GM19099 (cell line): Measurements from ENCODE around the gene JPH3.

ENCODE experiments used
- POLR2A ChIP-seq: IDR thresholded peaks from 3 replicates; pipeline ENCODE4 v1.6.1; 2011; ENCODE audit warnings: low read depth; ENCODE audit not compliant: insufficient read length; ENCODE audit errors: extremely low read depth

The JPH3 gene

DNA sequence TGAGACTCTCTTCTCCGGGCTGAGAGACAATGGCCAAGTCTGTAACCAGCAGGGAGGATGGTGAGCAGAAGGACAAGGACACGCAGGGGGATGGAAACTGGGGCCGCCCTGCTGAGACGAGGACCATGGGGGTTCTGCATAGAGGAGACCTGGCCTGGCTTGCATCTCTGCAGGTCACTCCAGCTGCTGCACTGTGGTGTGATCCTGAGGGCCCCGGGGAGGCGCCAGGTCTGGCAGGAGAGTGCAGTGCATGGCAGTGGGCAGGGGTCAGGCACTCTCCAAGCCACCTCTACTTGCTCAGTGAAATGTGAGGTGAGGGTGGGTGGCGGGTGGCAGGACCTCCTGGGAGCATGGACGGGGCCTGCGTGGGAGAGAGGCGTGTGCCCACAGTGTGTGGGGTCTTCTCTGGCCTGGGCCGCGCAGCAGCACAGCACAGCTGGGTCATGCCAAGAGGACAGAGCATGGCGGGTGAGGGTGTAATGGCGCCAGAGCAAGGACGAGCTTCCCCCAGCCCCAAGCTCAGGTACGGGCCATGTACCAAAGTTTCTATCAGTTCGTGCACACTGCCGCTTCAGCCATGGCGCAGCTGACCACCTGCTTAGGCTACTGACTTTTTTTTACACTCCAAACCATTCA, 120.4 kb downstream of the JPH3 start:
- no peak for TF ChIP-seq POLR2A

DNA sequence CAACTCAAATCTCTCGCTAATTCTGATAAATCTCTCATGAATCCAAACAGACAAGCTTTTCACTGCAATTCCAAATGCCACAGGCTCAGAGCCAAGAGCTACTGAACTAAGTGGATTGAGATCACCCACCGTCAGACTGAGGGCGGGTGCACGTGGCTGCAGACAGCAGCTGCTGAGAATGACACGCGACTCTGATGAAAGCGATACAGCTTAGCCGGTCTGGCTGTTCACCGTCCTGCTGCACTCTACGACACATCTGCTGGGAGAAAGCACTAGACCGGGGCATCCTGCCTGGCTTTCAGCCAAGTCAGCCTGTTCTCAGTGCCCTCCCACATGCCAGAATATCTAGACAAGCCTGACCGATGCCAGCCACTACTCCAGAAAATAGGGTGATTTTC, 120.9 kb downstream of the JPH3 start:
- no peak for TF ChIP-seq POLR2A

DNA sequence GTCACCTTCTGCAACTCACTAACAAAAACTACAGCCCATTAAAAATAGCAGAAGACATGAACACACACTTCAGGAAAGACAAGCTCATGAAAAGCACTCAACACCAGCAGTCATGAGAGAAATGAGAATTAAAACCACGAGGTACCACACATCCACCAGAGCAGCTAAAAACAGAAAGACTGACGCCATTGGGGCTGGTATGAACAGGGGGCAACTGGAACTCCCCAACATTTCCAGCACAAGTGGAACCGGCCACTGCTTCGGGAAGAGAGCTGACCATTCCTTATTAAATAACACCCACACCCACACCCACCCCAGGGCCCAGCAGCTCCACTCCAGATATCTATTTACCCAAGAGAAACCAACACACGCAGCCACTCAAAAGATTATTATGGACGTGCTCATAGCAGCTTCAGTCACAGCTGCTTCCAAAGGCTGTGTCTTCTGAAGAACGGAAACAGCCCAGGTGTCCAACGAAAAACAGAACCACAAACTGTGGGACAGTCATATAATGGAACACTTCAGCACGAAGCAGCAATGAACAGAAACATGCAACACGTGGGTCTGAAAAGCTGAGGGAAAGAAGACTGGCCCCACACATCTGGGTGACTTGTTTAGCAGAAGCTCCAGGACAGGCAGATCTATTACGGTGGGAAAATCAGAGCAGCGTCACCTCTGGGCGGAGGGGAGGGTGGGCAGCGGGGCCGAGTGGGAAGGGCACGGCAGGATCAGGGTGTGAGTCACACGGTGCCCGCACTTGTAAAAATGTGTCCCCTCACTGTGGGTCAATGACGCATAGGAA, 122.4 kb downstream of the JPH3 start:
- no peak for TF ChIP-seq POLR2A

DNA sequence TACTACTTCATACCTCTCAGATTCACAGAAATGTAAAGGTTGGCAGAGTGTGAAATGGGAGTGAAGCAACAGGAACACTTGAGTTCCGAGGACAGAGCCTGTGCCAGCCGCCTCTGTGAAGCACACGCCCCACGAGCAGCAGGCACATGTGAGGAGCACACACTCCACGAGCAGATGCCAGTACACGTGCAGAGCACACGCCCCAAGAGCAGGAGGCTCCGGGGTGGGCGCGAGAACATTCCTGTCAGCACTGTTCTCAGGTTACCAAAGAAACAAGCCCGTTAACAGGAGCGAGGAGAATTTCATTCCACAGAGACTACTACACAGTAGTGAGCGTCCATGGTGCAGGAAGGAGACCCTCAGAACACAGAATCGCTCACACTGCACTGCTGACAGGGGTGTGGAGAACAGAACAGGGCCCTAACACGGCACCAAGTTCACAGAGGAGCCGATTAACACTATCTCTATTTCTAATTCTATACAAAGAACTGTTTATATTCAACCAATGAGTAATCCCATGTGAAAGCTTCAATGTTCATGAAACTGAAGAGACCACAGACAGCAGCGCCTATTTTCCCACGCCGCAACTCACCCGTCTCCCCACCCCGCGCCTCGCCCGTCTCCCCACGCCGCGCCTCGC, 123.4 kb downstream of the JPH3 start:
- TF ChIP-seq POLR2A, result no peak

DNA sequence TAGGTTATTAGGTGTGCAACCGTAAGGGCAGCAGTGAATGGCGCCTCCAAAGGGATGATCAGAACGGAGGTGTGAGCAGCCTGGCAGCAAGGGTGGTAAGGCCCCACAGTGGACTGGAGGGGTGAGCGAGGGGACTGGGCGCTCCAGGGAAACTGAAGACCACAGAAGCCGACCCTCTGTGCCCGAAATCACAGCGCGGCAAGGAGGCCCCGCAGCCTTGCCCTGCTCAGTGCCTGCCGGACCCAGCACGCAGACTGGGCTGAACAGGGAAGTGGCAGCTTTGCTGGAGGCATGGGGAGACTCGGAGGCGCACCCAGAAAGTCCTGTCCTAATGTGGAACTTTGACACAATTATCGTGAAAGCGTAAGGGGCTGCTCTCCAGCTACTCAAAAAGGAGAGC, 125.0 kb downstream of the JPH3 start:
- TF ChIP-seq POLR2A, result no peak

DNA sequence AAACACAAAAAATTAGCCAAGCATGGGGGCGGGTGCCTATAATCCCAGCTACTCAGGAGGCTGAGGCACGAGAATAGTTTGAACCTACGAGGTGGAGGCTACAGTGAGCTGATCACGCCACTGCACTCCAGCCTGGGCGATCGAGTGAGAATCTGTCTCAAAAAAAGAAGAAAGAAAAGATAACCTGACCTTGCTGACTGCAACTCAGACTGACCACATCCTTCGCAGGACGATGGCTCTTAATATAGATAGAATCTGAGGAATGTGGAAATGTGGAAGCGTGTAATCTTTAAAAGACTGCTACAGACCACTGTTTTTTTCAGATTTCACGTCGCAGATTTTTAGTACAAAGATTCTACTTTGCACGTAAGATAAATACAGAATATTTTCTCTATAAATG, 125.7 kb downstream of the JPH3 start:
- no peak for TF ChIP-seq POLR2A

- no peak for TF ChIP-seq POLR2A
These were observed 127.1 kb downstream of the JPH3 start for GRCh38 chr16:87729266-87729954.

- no peak for TF ChIP-seq POLR2A
These were observed 129.3 kb downstream of the JPH3 start for GRCh38 chr16:87731607-87732006.

- TF ChIP-seq POLR2A, result no peak
These were observed 130.9 kb downstream of the JPH3 start for GRCh38 chr16:87733190-87733589.

DNA sequence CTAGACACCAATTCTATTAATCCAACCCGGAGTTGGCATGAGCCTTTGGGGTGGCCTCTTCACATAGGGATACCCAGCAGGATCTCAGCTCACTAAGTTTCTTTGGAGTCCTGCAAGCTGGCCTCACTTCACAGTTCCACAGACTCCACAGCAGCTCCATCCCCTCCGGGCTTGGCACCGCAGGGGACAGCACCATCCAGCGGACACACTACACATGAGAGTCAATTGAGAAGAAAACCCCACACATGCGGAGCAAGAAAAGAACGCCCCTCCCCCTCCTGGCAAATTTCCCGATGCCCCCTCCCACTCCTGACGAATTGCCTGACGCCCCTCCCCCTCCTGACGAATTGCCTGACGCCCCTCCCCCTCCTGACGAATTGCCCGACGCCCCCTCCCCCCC, 132.3 kb downstream of the JPH3 start:
- no peak for TF ChIP-seq POLR2A

DNA sequence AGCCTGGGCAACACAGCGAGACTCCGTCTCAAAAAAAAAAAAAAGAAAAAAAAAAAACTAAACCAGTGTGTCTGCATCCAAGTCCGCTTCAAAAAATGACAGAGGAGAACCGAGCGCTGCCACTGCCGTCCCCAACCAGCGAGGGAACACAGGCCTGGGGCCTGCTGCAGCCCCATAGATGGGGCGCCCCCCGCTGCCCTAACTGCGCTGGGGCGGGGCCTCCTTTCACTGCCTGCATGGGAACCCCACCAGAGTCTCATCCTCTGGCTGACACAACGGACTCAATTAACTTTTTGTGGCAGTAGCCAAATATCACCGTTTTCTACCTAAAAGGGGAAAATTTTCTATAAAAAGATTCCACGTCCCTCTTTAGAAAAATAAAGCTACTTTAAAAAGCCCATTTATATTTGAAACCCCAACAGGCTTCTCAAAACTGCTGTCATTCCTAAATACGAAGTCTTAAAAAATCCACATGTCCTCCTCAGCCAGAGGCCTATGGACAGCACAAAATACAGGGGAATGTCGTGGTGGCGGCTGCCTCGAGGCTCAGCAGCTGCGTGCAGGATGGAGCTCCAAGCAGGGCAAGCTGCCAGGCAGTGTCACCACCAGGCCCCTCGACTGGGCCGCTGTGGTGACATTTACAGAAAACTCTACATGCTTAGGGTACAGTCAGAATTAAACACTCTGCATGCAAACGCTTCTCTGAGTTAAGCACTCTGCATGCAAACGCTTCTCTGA, 133.1 kb downstream of the JPH3 start:
- no peak for TF ChIP-seq POLR2A

GRCh38 chr16:87736008-87736382, 133.7 kb downstream of the JPH3 start:
- TF ChIP-seq POLR2A, result no peak

DNA sequence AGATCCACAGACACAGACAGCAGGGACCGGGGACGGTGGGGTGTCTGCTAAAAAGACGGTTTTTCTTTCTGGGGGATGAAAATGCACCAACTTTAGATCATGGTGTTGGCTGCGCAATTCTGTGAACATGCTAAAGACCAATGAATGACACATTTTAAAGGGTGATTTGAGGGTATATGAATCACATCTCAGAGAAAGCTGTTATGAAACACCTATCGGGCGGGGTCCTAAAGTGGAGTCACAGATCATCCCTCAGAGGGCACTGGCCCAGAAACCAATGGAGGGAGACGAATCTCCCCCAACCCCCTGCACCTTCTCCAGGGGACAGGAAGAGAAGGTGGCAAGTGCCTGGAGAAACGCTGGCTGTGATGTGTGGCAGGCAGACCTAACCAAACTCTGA, 137.5 kb downstream of the JPH3 start:
- TF ChIP-seq POLR2A, result no peak

DNA sequence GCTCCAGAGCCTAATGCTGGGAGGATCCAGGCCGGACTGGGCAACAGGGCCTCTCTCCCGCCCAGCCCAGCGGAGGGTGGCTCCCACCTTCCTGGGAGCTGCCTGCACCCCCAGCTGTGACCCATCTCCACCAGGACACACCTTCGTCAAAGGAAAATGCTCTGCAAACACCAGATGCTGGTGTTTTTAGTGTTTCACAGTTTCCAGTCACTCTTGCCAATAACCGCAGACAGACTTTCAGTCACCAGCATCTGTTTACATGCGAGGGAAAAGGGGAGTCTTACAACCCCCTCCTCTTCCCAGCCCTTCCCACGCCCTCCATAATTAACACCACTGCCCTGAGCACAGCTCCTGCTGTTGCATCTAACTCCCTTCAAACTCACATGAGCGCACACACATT, 138.1 kb downstream of the JPH3 start:
- TF ChIP-seq POLR2A, result no peak

- TF ChIP-seq POLR2A, result no peak
These were observed 138.7 kb downstream of the JPH3 start for GRCh38 chr16:87740909-87741424.
